Endothelial cell of umbilical vein (primary cell): ENCODE data around the gene LNPEP. TPM values are rescaled to one million over a fixed set of nuclear protein-coding genes. Genes with fewer than 3 reads are reported as not detected.

Source experiments
- BruUV-seq: library from RNA; stranded (reverse); fragments of 400-500 nt; replicated peaks from 2 replicates; lab custom pipeline; 2021; lab: Mats Ljungman, UMichigan
- CTCF ChIA-PET: fragments of 300-600, 350-600 bp; sonication (Branson Sonifier 250); formaldehyde crosslinking; loops from one replicate; lab custom pipeline; 2021; ENCODE audit warnings: antibody characterized with exemption, inconsistent platforms; lab: Charles Lee
- POLR2A ChIA-PET: fragments of 300-600, 350-600 bp; sonication (Branson Sonifier 250); formaldehyde crosslinking; loops from one replicate; lab custom pipeline; 2021; ENCODE audit warnings: antibody characterized with exemption, inconsistent platforms; lab: Charles Lee
- DNase-seq: peaks from one replicate; pipeline ENCODE4 v3.0.0-alpha.2; 2011; ENCODE audit warnings: low read depth, low spot score
- FAIRE-seq: peaks from 2 replicates; lab custom pipeline; 2011; peaks lifted over from hg19 to GRCh38; lab: Jason Lieb, UNC
- H2AFZ ChIP-seq: 2 replicates; pipeline ENCODE4 v1.6.0; 2012; ENCODE audit warnings: low read depth, low read length, control low read depth, inconsistent platforms
- H3K27ac ChIP-seq: 2 replicates; pipeline ENCODE4 v1.5.1; 2011; ENCODE audit warnings: low read depth, mild to moderate bottlenecking, control low read depth, low read length, moderate library complexity; ENCODE audit not compliant: insufficient read depth
- H3K27me3 ChIP-seq, 2 experiments: 2 replicates each; pipeline versions ENCODE4 v1.6.0 to v1.6.1; 2011; ENCODE audit warnings: low read length in 2 of 2, mixed read lengths in 1 of 2; ENCODE audit not compliant: control insufficient read depth in 2 of 2, insufficient read depth in 2 of 2
- H3K36me3 ChIP-seq, 2 experiments: 2 replicates in 1 of 2; 3 replicates in 1 of 2; pipeline ENCODE4 v1.5.1; 2011; ENCODE audit warnings: low read length in 2 of 2, mild to moderate bottlenecking in 1 of 2, moderate library complexity in 1 of 2; ENCODE audit not compliant: control insufficient read depth in 2 of 2, insufficient read depth in 2 of 2; ENCODE audit errors: extremely low read depth in 1 of 2
- H3K4me1 ChIP-seq: 3 replicates; pipeline ENCODE4 v1.5.1; 2011; ENCODE audit warnings: mild to moderate bottlenecking, low read length; ENCODE audit not compliant: control insufficient read depth, insufficient read depth; ENCODE audit errors: extremely low read depth
- H3K4me2 ChIP-seq: 2 replicates; pipeline ENCODE4 v1.6.1; 2011; ENCODE audit warnings: low read length, control low read depth, mixed read lengths; ENCODE audit not compliant: insufficient read depth
- H3K4me3 ChIP-seq, 3 experiments: fragments of 200-600 bp in 1 of 3; sonication (generic), shearing (Covaris generic) in 1 of 3; replicated peaks in 1 of 3; 2 replicates each; pipeline ENCODE4 v1.5.1; 2011 to 2016; ENCODE audit warnings: control low read depth in 3 of 3, low read length in 3 of 3, mild to moderate bottlenecking in 2 of 3, inconsistent platforms in 1 of 3, low read depth in 1 of 3, moderate library complexity in 1 of 3; ENCODE audit not compliant: insufficient read depth in 1 of 3
- H3K79me2 ChIP-seq: 2 replicates; pipeline ENCODE4 v1.6.0; 2012; ENCODE audit warnings: low read length, inconsistent platforms; ENCODE audit not compliant: control insufficient read depth, insufficient read depth
- H3K9ac ChIP-seq: replicated peaks from 2 replicates; pipeline ENCODE3; 2011; ENCODE audit warnings: low read length, control low read depth; ENCODE audit not compliant: insufficient read depth; ENCODE audit errors: extremely low read depth
- H3K9me1 ChIP-seq: replicated peaks from 3 replicates; pipeline ENCODE4 v1.6.0; 2011; ENCODE audit warnings: mild to moderate bottlenecking, low read length; ENCODE audit not compliant: control insufficient read depth, insufficient read depth; ENCODE audit errors: extremely low read depth
- H3K9me3 ChIP-seq: replicated peaks from 2 replicates; pipeline ENCODE4 v1.5.1; 2012; ENCODE audit warnings: low read length, inconsistent platforms; ENCODE audit not compliant: control insufficient read depth, insufficient read depth
- H4K20me1 ChIP-seq: replicated peaks from 2 replicates; pipeline ENCODE3; 2011; ENCODE audit warnings: mild to moderate bottlenecking, low read length; ENCODE audit not compliant: control insufficient read depth, insufficient read depth; ENCODE audit errors: extremely low read depth
- GATA2 ChIP-seq: IDR thresholded peaks from 2 replicates; pipeline ENCODE4 v1.7.0; 2011; ENCODE audit warnings: low read depth, mild to moderate bottlenecking, moderate library complexity, mixed read lengths, low read length; ENCODE audit not compliant: insufficient read length, insufficient read depth
- JUN ChIP-seq: IDR thresholded peaks from 2 replicates; pipeline ENCODE4 v1.6.1; 2011; ENCODE audit warnings: borderline replicate concordance, low read depth; ENCODE audit not compliant: insufficient read length, insufficient read depth
- POLR2A ChIP-seq: IDR thresholded peaks from 2 replicates; pipeline ENCODE4 v1.6.1; 2012; ENCODE audit warnings: low read depth, mild to moderate bottlenecking, control low read depth, low read length
- dilution Hi-C: fragments of 300-500 bp; cut with MboI; formaldehyde crosslinking; loops from one replicate; pipeline ENCODE4 v1.15.0; 2019; ENCODE audit warnings: low sequenced_read_pairs; ENCODE audit not compliant: extremely low pct_ligation_motif_present
- intact Hi-C: fragments of 100-400 bp; cut with micrococcal nuclease; formaldehyde crosslinking; loops from one replicate; pipeline ENCODE4 v1.10.0; 2022
- polyA plus RNA-seq, 4 experiments: library from polyadenylated mRNA; depleted of rRNA in 3 of 4; stranded (reverse) in 3 of 4; unstranded in 1 of 4; fragments of >200 nt; gene quantifications; 2 replicates each; pipeline versions ENCODE4 v1.2.1 to v1.2.3, GENCODE V29; 2011 to 2012; ENCODE audit warnings: missing spikeins in 1 of 4
- total RNA-seq: library from RNA; stranded (reverse); gene quantifications from 2 replicates; pipeline ENCODE4 v1.2.3, GENCODE V29; 2021
- TF ChIP-seq, protein P1 (sequence below), 2 donors: IDR thresholded peaks; 1 replicate in 1 of 2; 2 replicates in 1 of 2; pipeline ENCODE4 v1.5.1; 2011; ENCODE audit warnings: low read length in 2 of 2, mild to moderate bottlenecking in 2 of 2, moderate library complexity in 2 of 2, control low read depth in 1 of 2, inconsistent platforms in 1 of 2, low read depth in 1 of 2; ENCODE audit not compliant: insufficient read depth in 1 of 2; ENCODE audit errors: extremely low read depth in 1 of 2

The LNPEP gene
- total and polyA plus RNA-seq, 2 donors (not counting 3 experiments of a cell fraction or from before 2014, with no cell fraction given) = 7.0 to 23.5 TPM

DNA sequence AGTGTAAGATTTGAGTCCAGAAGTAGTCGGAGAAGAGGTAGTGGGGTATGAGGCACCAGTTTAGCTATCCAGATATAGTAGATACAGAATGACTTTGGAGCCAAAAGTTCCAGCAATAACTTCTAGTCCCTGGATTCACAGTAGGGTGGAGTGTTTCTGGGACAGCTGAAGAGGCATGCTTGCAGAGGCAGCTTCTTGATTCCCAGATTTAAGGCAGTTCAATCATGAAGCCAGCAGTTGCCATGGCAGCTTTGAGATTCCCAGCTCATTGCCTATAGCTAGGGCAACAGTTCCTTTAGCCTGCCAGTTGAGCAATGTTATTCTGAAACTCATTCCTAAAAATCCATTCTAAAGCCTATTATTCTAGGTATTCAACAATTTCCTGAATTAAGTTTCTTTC is 127.4 kb downstream of the LNPEP start:
- H3K27ac ChIP-seq = no peak overlapping the region
- H3K4me3 ChIP-seq = no peak overlapping the region
- no TSS peak for BruUV-seq
- H3K9ac ChIP-seq = no peak overlapping the region
- no peak overlapping the region for H2AFZ ChIP-seq
- H3K36me3 ChIP-seq = no peaks in the 10 kb centered on the region
- FAIRE-seq = no peak
- no peak for DNase-seq
- no peaks in the 10 kb centered on the region for H4K20me1 ChIP-seq
- no peak for TF ChIP-seq POLR2A
- TF ChIP-seq JUN = no peak
- TF ChIP-seq, protein P1, sequence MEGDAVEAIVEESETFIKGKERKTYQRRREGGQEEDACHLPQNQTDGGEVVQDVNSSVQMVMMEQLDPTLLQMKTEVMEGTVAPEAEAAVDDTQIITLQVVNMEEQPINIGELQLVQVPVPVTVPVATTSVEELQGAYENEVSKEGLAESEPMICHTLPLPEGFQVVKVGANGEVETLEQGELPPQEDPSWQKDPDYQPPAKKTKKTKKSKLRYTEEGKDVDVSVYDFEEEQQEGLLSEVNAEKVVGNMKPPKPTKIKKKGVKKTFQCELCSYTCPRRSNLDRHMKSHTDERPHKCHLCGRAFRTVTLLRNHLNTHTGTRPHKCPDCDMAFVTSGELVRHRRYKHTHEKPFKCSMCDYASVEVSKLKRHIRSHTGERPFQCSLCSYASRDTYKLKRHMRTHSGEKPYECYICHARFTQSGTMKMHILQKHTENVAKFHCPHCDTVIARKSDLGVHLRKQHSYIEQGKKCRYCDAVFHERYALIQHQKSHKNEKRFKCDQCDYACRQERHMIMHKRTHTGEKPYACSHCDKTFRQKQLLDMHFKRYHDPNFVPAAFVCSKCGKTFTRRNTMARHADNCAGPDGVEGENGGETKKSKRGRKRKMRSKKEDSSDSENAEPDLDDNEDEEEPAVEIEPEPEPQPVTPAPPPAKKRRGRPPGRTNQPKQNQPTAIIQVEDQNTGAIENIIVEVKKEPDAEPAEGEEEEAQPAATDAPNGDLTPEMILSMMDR (IDR thresholded peaks at IDR 0.05; ENCODE audit: extremely low read depth in 1 of 2, insufficient read depth in 1 of 2, low read depth in 1 of 2, low read length in 2 of 2) = no peak
- H3K4me2 ChIP-seq = no peak overlapping the region
- intact Hi-C loops (no loop called here), dilution Hi-C loops (no loop called here)
- H3K27me3 ChIP-seq = peaks cover 0 to 3% of the 10 kb centered on the region in 2 experiments
- H3K9me1 ChIP-seq = no peaks in the 10 kb centered on the region
- no peaks in the 10 kb centered on the region for H3K9me3 ChIP-seq
- CTCF ChIA-PET = no interaction called here
- H3K4me1 ChIP-seq = no peaks in the 10 kb centered on the region
- POLR2A ChIA-PET = no interaction called here
- H3K79me2 ChIP-seq = no peaks in the 10 kb centered on the region

DNA sequence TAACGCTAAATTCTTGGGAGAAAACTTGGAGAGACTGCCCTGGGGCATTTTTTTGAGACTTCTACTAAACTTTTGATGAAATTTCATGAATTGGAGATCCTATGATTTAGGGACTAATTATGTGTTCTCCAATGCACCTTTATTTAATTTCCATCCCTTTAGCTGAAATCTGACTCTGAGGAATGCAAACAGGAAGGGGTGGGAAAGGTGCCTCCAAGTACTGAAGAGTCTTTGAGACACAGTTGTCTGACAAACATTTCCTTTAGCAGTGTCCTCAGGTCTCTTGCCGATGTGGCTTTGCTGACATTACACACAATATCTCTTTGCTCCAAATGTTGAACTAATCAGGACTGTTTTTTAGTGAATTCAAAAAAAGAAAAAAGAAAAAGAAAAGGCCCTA is 129.6 kb downstream of the LNPEP start:
- Histone ChIP-seq H3K4me2 (no peak overlapping the region), H3K27ac (no peak overlapping the region), H3K9me1 (no peaks in the 10 kb centered on the region), H2AFZ (no peak overlapping the region), H3K9me3 (no peaks in the 10 kb centered on the region), H3K79me2 (no peaks in the 10 kb centered on the region), H3K36me3 (no peaks in the 10 kb centered on the region), H3K4me1 (no peaks in the 10 kb centered on the region), H3K9ac (no peak overlapping the region), H4K20me1 (no peaks in the 10 kb centered on the region), H3K4me3 (no peak overlapping the region), H3K27me3 (peaks cover 2 to 3% of the 10 kb centered on the region in 2 experiments)
- ChIA-PET POLR2A (no interaction called here), CTCF (interaction anchor here (0.9 to 1.3 kb wide), 2 partner anchors 68 to 313 kb away, joined by 3 read pairs; no protein-coding TSS in a partner anchor)
- no TSS peak for BruUV-seq
- no peak for DNase-seq
- no peak for FAIRE-seq
- no peak for TF ChIP-seq GATA2
- intact Hi-C loops = no loop called here
- dilution Hi-C loops = no loop called here
